GM08714 (cell line): Measurements from ENCODE around the gene REN.

Source experiments
- H3K4me3 ChIP-seq: fragments of 200-500 bp; sonication (Bioruptor generic); 2 replicates; pipeline ENCODE4 v1.5.1; 2014; ENCODE audit warnings: mild to moderate bottlenecking, low read length, inconsistent platforms
- ZNF274 ChIP-seq: IDR thresholded peaks from 2 replicates; pipeline ENCODE4 v1.6.1; 2012; ENCODE audit warnings: mild to moderate bottlenecking, low read depth, low read length

Gene REN

DNA sequence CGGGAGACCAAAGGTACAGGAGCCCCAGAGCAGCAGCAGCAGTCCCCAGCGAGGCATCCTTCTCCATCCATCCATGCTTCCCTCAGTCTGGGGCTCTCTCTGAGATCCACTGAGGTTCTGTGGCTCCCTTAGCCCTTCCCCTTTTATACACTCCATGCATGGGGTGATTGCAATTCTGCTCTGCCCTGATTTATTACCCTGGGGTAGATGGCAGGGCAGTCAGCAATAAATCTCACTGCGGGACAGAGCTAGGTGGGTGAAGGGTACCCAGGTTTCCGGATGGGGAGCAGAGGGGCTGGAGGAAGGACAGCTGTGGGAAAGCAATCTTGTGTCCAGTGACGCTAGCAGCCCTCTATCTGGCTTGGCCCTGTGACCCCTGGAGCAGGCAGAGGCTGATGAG is at the start of gene REN:
Gene REN (minus strand): TSS at position 119 of the 400 bp plus-strand sequence. CDS start 44 bp downstream, at position 75.
- no peak within 1 kb of the TSS for H3K4me3 ChIP-seq

DNA sequence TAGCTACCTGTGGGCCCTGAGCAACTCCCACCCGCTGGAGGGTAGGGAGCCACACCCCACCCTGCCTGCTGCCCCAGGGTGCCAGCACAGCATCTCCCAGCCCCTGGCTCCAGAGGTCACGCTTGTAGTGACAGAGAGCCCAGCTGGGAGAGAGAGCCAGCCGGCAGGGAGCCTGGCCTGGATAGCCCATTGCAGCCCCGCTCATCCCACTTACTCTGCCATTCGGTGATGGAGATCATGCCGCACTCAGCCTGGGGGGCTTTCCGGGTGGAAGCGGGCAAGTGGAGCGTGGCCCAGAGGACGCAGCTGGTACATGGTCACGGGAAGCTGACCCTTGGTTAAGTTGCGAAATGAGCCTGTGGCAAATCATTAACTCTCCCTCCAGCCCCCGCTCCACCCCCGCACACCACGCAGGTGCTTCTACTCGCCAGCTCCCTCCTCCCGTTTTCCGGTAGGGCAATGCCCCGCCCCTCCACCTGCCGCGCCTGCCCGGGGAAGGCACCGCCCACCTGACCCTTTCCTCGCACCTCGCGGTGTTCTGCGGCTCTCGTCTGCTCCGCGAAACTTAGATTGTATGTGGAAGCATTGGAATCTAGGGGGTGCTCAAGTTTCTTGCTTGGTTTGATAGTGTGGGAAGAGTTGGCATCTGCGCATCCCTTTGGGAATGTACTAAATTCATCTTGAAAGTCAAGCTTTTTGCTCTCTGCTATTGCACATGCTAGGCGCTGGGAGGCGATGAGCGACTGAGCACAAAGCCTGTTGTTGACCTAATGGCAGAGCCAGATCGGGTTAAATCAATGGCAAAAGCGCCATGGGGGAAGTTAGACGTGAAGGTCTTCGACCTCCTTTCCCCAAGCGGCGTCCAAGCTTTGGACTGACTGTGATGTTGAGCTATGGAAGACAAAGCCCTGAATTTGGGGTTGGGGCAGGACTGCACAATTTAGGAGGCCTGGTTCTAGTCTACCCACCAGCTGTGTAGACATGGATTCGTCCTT is 47.8 kb upstream of the REN start, which contains the start of gene GOLT1A:
Gene GOLT1A (minus strand): TSS at position 321 of the 995 bp plus-strand sequence. CDS start 82 bp downstream, at position 239.
- H3K4me3 ChIP-seq: no peak within 1 kb of the TSS
- no peak for TF ChIP-seq ZNF274

More for the DNA sequence above, at the start of gene REN:
- no peak for TF ChIP-seq ZNF274

DNA sequence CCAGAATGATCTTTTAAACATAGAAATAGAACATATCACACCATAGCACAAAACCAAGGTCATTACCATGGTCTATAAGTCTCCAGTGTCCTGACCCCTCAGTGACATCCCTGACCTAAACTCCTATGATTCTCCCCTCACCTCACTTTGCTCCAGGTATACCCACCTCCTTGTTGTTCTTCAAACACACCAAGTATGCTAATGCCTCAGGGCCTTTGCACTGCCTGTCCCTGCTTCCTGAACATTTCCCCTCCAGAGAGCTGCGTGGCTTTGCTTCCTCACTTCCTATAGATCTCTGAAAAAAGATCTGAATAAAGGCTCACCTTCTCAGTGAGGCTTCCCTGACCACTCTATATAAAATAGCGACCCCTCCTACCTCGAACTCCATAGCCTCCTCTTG is 46.6 kb upstream of the REN start:
- TF ChIP-seq ZNF274: no peak

DNA sequence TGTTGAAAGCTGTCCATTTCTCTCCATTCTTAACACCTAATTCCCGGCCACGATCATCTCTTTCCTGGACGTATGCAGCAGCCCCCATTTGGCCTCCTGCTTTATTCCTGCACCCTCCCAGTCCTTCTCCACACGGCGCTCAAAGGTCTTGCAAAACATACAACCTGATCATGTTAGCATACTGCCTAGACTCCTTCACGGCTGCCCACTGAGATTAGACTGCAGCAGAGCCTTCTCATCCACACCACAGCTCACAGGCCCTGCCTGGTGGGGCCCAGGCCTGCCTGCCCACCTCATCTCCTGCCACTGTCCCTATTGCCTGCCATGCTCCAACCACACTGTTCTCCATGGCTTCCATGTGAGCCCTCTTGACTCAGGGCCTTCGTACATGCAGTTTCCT is 44.9 kb upstream of the REN start:
- H3K4me3 ChIP-seq: no peak overlapping the region
- no peak for TF ChIP-seq ZNF274

More for the DNA sequence above, 46.6 kb upstream of the REN start:
- no peak overlapping the region for H3K4me3 ChIP-seq

DNA sequence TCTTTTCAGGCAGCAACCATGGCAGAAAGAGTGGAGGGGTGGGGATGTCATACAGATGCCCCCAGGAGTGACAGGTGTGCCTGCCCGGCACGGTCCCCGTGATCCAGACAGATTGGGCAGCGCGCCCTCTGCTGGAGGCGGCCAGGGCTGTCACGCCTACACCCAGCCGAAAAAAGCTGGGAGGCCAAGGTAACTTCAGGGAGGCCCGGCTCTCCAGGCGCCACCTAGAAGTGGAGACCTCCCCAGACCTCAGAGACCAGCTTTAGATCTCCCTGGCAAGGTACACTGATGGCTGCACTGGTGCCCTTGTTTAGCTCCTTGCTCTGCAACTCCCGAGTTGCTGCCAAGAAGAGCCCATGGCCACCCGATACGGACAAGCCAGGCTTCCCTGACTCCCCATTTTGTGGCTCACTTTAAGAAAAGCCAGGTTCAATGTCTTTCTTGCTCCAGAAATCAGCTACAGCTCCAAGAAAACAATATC is 41.0 kb upstream of the REN start:
- no peak overlapping the region for H3K4me3 ChIP-seq
- no peak for TF ChIP-seq ZNF274

DNA sequence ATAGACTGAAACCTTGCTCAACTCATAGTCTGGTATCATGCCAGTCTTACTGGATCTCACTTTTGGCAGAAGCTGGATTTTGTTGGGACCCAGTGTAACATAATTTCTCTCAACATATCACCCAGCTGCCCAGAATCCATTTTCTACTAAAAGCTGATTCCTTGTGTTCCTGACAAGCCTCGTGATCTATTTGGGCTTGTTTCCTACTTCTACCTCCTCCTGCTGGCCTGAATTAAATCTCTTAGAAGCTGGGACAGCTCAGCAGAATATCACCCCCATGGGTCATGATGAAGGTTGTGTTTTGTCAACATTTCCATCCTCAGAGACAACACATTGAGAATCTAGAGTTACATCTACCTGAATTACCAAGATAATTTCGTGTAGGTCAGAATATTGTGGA is 40.0 kb upstream of the REN start:
- H3K4me3 ChIP-seq: no peak overlapping the region
- TF ChIP-seq ZNF274: no peak

DNA sequence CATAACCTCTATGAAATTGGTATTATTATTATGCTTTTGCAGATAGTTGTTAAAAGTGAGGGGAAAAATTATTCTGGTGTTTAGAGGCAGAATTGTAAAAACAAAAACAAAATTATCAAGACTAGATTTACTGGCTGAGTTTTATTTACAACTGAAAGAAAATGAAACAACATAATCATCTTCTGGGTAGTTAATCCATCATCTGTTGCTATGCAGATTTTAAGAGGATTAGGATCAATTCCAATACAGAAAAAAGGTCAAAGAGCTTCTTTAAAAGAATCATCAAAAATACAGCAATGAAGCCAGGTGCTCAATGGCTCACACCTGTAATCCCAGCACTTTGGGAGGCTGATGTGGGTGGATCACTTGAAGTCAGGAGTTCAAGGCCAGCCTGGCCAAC is 39.3 kb upstream of the REN start:
- no peak for TF ChIP-seq ZNF274
- H3K4me3 ChIP-seq: no peak overlapping the region

DNA sequence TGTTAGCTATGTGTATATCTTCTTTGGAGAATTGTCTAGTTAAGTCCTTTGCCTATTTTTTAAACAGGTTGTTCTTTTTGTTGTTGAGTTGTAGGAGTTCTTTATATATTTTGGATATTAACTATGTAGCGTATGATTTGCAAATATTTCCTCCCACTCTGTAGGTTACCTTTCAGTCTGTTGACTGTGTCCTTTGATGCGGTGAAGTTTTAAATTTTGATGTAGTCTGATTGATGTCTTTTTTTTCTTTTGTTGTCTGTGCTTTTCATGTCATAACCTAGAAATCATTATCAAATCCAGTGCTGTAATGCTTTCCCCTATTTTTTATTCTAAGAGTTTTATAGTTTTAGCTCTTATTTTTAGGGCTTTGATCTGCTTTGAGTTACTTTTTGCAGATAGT is 38.8 kb upstream of the REN start:
- H3K4me3 ChIP-seq: no peak overlapping the region
- TF ChIP-seq ZNF274: no peak

DNA sequence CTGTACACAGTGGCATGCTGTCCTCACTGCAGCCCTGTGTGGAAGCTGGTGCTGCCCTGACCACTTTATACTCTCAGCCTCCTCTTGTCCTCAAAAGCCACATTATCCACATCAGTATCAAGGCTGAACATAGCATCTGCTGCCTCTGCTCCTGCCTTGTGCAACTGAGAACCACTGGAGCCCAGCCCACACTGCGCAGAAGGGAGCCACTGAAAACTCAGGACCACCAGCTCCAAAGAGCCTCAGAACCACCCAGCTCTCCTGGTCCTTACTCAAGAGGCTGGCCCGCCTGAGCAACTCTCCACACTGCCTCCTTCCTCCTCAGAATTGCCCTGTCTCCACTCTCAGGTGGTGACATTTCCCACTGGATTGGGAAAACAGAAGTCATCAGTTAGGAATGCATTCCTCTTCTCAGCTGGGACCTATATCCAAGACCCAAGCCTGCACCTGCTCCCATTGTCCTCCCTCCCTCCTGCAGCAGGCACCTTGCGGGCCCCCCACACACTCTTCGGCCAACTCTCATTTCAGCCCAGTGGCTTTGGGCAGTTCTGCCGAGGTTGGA is 37.1 kb upstream of the REN start:
- no peak for TF ChIP-seq ZNF274
- no peak overlapping the region for H3K4me3 ChIP-seq

DNA sequence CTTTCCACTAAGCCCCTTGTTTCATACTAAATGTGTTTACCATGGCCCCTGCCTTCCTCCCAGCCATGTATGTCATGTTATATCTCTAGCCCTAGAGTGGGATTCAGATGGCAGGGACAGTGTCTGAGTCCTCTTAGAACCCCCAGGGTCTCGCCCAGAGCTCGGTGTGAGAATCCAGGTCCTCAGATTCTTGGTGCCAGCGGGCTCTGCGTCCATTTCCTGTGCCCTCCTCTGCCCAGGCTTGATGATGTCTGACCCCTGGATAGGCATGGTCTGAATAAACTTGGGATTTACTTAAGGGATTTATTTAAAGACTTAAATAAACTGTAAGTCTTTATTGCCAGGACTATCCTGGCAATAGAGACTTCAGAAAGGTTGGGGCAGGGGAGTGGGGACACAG is 36.3 kb upstream of the REN start:
- no peak overlapping the region for H3K4me3 ChIP-seq
- no peak for TF ChIP-seq ZNF274

DNA sequence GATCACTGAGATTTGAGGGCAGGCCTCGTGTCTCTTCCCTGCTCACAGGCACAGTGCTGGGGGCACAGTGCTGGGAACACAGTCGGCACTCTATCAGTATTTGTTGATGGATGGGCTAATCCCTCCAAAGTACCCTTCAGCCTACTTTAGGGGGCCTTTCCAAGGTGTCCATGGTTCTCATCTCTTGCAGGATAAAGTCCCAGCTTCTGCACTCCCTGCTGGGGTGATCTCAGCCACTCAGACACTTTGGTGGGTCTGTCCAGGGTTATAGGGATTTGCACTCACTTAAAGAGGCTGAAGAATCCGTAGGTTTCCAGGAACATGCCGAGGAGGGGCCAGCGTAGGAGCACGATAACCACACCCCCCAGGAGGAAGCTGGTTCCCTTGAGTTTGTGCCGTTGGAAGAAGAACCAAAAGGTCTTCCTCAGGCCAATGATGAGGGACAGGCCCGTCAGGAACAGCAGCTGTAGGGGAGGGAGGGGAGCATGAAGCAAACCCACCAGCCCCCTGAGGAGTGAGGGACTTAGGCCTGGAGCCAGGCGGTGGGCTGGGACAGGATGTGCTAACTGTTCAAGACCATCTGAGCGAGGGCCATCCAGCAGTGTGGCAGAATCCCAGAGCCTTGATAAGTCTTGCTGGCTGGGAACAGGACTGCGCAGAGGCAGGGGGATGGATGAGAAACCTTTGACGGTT is 35.4 kb upstream of the REN start:
- no peak overlapping the region for H3K4me3 ChIP-seq

DNA sequence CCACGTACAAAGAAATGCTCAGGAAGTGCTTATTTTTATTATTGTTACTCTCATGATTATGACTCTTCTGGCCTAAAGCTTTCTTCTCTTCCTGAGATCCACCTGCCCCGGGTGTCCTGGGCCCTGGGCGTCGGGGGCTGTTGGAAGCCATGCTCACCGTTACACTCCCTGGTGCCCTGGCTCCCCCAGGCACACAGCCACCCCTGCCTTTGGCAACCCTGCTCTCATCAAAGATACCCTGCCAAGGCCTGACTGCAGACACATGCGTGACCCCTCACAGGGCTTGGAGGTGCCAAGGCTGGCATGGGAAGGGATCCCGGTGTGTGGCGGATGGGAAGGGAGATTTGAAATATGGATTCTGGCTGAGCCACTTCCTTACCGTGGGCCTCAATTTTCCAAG is 33.4 kb upstream of the REN start:
- no peak for TF ChIP-seq ZNF274
- no peak overlapping the region for H3K4me3 ChIP-seq

More for the DNA sequence above, 35.4 kb upstream of the REN start:
- TF ChIP-seq ZNF274: no peak

DNA sequence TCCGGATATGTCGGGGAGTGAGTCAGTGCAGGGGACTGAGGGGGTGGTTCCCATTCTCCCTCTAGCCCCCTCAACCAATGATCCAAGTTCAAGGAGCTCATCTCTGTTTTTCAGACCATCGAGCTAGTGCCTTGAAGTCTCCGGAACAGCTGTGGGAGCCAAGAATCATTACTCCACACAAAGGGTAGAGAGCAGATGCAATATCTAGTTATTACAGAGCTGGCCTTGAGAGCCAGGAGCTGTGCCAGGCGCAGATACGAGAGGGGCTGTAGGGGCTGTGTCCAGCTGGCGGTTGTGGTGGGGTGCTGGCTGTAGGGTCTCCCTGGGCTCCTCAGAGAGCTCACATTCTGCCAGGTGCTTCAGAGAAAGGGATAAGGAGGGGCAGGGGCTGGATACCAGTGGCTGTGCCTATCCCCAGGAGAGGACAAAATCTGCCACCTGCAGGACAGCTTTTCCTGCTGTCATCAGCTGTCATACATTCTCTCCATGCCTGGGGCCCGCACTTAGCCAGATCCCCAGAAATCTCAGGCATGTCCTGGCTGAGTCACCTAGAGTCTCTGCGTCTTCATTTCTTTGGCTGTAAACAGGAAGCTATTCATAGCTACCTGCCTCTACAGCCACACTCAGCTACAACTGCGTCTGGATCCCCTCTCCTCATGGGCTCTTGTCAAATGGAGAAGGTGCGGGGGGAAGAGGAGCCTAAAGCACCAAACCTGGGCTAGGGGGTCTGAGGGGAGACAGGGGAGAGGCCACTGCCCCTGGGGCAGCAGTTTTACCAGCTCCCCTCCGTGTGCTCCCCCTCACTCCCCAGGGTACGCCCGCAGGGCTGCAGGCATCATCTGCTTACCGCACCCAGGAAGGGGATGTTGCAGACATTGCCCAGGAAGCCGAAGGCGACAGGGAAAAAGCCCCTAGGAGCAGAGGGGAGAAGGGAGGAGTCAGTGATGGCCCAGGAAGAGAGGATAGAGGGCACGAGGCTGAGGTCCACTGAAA is 32.5 kb upstream of the REN start:
- TF ChIP-seq ZNF274: no peak
- no peak overlapping the region for H3K4me3 ChIP-seq
